ENCODE measurements around the gene STXBP1.
"Not testable (repeated sequence)": the region's sequence is repeated elsewhere in the genome, so short reads cannot be mapped to it uniquely, and the experiment has no call there.

DNA sequence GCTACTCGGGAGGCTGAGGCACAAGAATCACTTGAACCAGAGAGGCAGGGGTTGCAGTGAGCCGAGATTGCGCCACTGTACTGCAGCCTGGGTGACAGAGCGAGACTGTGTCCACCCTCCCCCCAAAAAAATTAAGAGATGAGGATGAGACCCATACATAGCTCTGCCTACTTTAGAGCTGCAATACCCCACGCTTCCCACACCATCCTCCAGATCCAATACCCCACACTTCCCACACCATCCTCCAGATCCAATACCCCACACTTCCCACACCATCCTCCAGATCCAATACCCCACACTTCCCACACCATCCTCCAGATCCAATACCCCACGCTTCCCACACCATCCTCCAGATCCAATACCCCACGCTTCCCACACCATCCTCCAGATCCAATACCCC lies 34.9 kb upstream of the STXBP1 start:
- not testable (repeated sequence) for TF ChIP-seq EZH2 (IDR thresholded peaks at IDR 0.05); POLR2AphosphoS5 (IDR thresholded peaks at IDR 0.05; ENCODE audit: borderline replicate concordance, low read depth, low read length)
